Lung (tissue), 12 donors: ENCODE results near the gene RGS12. TPM values are rescaled to one million over a fixed set of nuclear protein-coding genes. Genes with fewer than 3 reads are reported as not detected.

Source experiments
- ATAC-seq: fragments of 200-7000 bp; cut with Tn5 transposase; one replicate; pipeline ENCODE4 v1.9.1; 2020; ENCODE audit warnings: moderate number of reproducible peaks; ENCODE audit not compliant: insufficient read depth, low FRiP score
- DNase-seq, 3 donors: peaks; one replicate each; pipeline ENCODE4 v3.0.0-alpha.2; 2013 to 2017
- H3K27ac ChIP-seq, 2 donors: one replicate each; pipeline ENCODE4 v1.5.1; 2013; ENCODE audit warnings: mild to moderate bottlenecking in 2 of 2, moderate library complexity in 2 of 2, control low read depth in 1 of 2, inconsistent platforms in 1 of 2, low read depth in 1 of 2, low read length in 1 of 2
- H3K27me3 ChIP-seq, 3 donors: one replicate each; pipeline ENCODE4 v1.5.1; 2013; ENCODE audit warnings: low read length in 2 of 3; ENCODE audit not compliant: control insufficient read depth in 3 of 3, insufficient read depth in 3 of 3
- H3K36me3 ChIP-seq, 4 donors: one replicate each; pipeline ENCODE4 v1.5.1; 2013; ENCODE audit warnings: low read length in 4 of 4, mild to moderate bottlenecking in 1 of 4, moderate library complexity in 1 of 4; ENCODE audit not compliant: control insufficient read depth in 4 of 4, insufficient read depth in 4 of 4
- H3K4me1 ChIP-seq, 5 donors: one replicate each; pipeline ENCODE4 v1.5.1; 2013; ENCODE audit warnings: low read length in 5 of 5, mild to moderate bottlenecking in 2 of 5, moderate library complexity in 1 of 5; ENCODE audit not compliant: control insufficient read depth in 5 of 5, insufficient read depth in 5 of 5
- H3K4me3 ChIP-seq: one replicate; pipeline ENCODE4 v1.5.1; 2013; ENCODE audit warnings: mild to moderate bottlenecking, control low read depth, moderate library complexity
- H3K9ac ChIP-seq, 2 donors: one replicate each; pipeline ENCODE4 v1.5.1; 2013; ENCODE audit warnings: low read length in 2 of 2, control low read depth in 1 of 2; ENCODE audit not compliant: insufficient read depth in 1 of 2
- H3K9me3 ChIP-seq, 4 donors: one replicate each; pipeline ENCODE4 v1.5.1; 2013; ENCODE audit warnings: low read length in 3 of 4, mild to moderate bottlenecking in 1 of 4, moderate library complexity in 1 of 4; ENCODE audit not compliant: control insufficient read depth in 4 of 4, insufficient read depth in 3 of 4
- CTCF ChIP-seq: IDR thresholded peaks from 2 replicates; pipeline ENCODE4 v1.5.1; 2012; ENCODE audit warnings: mild to moderate bottlenecking; ENCODE audit errors: control extremely low read depth, extremely low read depth
- WGBS, 2 donors: extraction: QIAGEN DNeasy Blood & Tissue Kit; methylation state at CpG; one replicate each; pipeline ENCODE4 v1.1.7; 2013; 5-methylcytosine and 5-hydroxymethylcytosine counted together
- polyA plus RNA-seq, 2 donors: library from polyadenylated mRNA; stranded (reverse); fragments of 200-250 nt; gene quantifications; one replicate each; pipeline ENCODE4 v1.2.1, GENCODE V29; 2013
- total RNA-seq, 2 donors: library from RNA; depleted of rRNA in 1 of 2; stranded (reverse); fragments of >200 nt in 1 of 2; gene quantifications; one replicate each; pipeline ENCODE4 v1.2.1, GENCODE V29; 2014 to 2021
- donor health status: control.
- donor health status: control.
- donor health status: Bipolar disorder and iron deficiency.
- donor health status: healthy.
- donor health status: DM: yes; HTN: yes; CAD: no.

RGS12 gene
- total and polyA plus RNA-seq, 4 donors = 15.4 to 76.6 (median 44.9) TPM

GRCh38 chr4:3331511-3332394, 38.9 kb downstream of the RGS12 start:
- Histone ChIP-seq H3K27me3 (no peaks in the 10 kb centered on the region), H3K9me3 (no peaks in the 10 kb centered on the region), H3K27ac (peak overlapping the region; percentile 38 to 79), H3K9ac (no peak overlapping the region), H3K4me3 (no peak overlapping the region), H3K4me1 (peaks cover 0 to 15% (median 5%) of the 10 kb centered on the region in 5 donors), H3K36me3 (peaks cover 0 to 5% (median 2%) of the 10 kb centered on the region in 4 donors)
- peak in 1 of 3 donors; percentile 34 for DNase-seq
- ATAC-seq = no peak
- WGBS, 2 donors = 76 to 77% methylated on average over 22 to 23 of the region's 23 CpGs
- no peak for TF ChIP-seq CTCF

GRCh38 chr4:3332498-3332897, 39.7 kb downstream of the RGS12 start:
- ATAC-seq (no peak), DNase-seq (no peak)
- no peak for TF ChIP-seq CTCF
- no peaks in the 10 kb centered on the region for H3K9me3 ChIP-seq
- H3K4me3 ChIP-seq = no peak overlapping the region
- H3K4me1 ChIP-seq = peaks cover 0 to 15% (median 5%) of the 10 kb centered on the region in 5 donors
- H3K27me3 ChIP-seq = no peaks in the 10 kb centered on the region
- peaks cover 0 to 7% (median 3%) of the 10 kb centered on the region in 4 donors for H3K36me3 ChIP-seq
- no peak overlapping the region for H3K9ac ChIP-seq
- H3K27ac ChIP-seq = no peak overlapping the region
- 93 to 98% methylated on average over 9 of the region's 9 CpGs for WGBS, 2 donors

- no peaks in the 10 kb centered on the region for H3K27me3 ChIP-seq
- peaks cover 0 to 7% (median 2%) of the 10 kb centered on the region in 4 donors for H3K36me3 ChIP-seq
- no peak for DNase-seq
- peaks cover 0 to 12% (median 5%) of the 10 kb centered on the region in 5 donors for H3K4me1 ChIP-seq
- no peak overlapping the region for H3K27ac ChIP-seq
- no peaks in the 10 kb centered on the region for H3K9me3 ChIP-seq
- H3K4me3 ChIP-seq = no peak overlapping the region
- WGBS, 2 donors = 69 to 82% methylated on average over 3 of the region's 3 CpGs
- ATAC-seq = no peak
- no peak for TF ChIP-seq CTCF
- no peak overlapping the region for H3K9ac ChIP-seq
Observed at GRCh38 chr4:3334316-3334715, 41.5 kb downstream of the RGS12 start.
